ENCODE results near the gene GALR3.

DNA sequence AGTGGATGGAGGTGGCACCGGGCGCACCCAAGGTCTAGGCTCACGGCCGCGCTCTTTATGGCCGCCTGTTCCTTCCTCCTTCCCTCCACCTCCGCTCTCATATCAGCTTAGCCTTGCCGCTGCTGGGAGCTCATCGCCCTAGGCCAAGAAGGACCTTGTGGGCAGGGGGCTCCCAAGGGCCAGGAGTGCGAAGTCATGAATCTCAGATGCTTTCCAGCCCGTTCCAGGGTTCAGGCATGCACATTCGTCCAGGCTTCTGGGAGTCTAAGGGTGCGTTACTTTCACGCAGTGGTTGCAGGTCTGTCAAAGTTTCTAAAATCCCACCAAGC lies 4.1 kb upstream of the GALR3 start:
- TF ChIP-seq POLR2A (IDR thresholded peaks at IDR 0.05): no peak
- TF ChIP-seq CTCF (IDR thresholded peaks at IDR 0.05): no peak

Measured in right lobe of liver (tissue), 4 donors.